Measurements from ENCODE around the gene SLC6A9. TPM values are rescaled to one million over a fixed set of nuclear protein-coding genes. Genes with fewer than 3 reads are reported as not detected.

SLC6A9 gene
- total and polyA plus RNA-seq, 2 experiments from 2014 or later, result 14.4 to 20.0 TPM

DNA sequence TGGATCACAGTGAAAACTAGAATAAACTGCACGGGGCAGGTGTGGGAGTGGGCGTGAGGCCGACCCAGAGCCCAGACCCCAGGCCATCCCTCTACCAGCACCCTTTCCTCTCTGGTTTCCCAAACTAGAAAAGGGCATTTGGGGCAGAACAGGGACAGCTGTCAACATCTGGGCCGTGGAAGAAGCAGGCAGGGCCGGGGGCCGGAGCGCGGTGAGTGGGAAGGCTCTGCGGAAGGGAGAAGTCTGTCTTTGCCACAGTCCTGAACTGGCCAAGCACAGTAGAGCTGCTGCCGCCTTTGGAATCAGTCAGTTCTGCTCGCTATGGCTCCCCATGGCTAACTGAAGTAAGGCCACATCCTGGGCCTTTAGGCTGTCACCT is 33.3 kb downstream of the SLC6A9 start:
- Mint-ChIP-seq H3K27ac (no peak overlapping the region), H3K4me3 (no peak overlapping the region), H3K9me3 (no peaks in the 10 kb centered on the region), H3K4me1 (peaks cover 23% of the 10 kb centered on the region), H3K36me3 (ENCODE audit: low read depth) (peaks cover 45% of the 10 kb centered on the region), H3K27me3 (ENCODE audit: insufficient read depth, low read depth, poor library complexity) (peaks cover 25% of the 10 kb centered on the region)
- Histone ChIP-seq H3K9me2 (ENCODE audit: insufficient read depth) (no peaks in the 10 kb centered on the region), H4K20me1 (replicated peaks; ENCODE audit: insufficient read depth) (no peaks in the 10 kb centered on the region; the same call in 1 of the 2 replicates), H3K27ac (ENCODE audit: low read depth) (no peak overlapping the region), H3K4me2 (no peak overlapping the region), H3K79me2 (replicated peaks; ENCODE audit: insufficient read depth) (no peaks in the 10 kb centered on the region), H2AFZ (no peak overlapping the region), H3K27me3 (ENCODE audit: insufficient read depth) (peaks cover 1% of the 10 kb centered on the region; the same call in 1 of the 2 replicates), H3K4me3 (no peak overlapping the region), H3K36me3 (ENCODE audit: insufficient read depth) (peaks cover 10% of the 10 kb centered on the region; the same call in 1 of the 2 replicates), H3K4me1 (ENCODE audit: insufficient read depth) (0 out of 2 replicates have a peak, but pooled peaks cover 3% of the 10 kb centered on the region), H3F3A (replicated peaks; ENCODE audit: low read depth) (0 out of 2 replicates have a peak, but pooled peaks cover 3% of the 10 kb centered on the region)
- ATAC-seq (no peak), DNase-seq (ENCODE audit: low spot score) (no peak)
- no peak for TF ChIP-seq EZH2phosphoT487 (IDR thresholded peaks at IDR 0.05; ENCODE audit: unreplicated experiment)
- TF ChIP-seq POLR2AphosphoS5 (IDR thresholded peaks at IDR 0.05; ENCODE audit: low read depth), result no peak
- TF ChIP-seq, protein P1, sequence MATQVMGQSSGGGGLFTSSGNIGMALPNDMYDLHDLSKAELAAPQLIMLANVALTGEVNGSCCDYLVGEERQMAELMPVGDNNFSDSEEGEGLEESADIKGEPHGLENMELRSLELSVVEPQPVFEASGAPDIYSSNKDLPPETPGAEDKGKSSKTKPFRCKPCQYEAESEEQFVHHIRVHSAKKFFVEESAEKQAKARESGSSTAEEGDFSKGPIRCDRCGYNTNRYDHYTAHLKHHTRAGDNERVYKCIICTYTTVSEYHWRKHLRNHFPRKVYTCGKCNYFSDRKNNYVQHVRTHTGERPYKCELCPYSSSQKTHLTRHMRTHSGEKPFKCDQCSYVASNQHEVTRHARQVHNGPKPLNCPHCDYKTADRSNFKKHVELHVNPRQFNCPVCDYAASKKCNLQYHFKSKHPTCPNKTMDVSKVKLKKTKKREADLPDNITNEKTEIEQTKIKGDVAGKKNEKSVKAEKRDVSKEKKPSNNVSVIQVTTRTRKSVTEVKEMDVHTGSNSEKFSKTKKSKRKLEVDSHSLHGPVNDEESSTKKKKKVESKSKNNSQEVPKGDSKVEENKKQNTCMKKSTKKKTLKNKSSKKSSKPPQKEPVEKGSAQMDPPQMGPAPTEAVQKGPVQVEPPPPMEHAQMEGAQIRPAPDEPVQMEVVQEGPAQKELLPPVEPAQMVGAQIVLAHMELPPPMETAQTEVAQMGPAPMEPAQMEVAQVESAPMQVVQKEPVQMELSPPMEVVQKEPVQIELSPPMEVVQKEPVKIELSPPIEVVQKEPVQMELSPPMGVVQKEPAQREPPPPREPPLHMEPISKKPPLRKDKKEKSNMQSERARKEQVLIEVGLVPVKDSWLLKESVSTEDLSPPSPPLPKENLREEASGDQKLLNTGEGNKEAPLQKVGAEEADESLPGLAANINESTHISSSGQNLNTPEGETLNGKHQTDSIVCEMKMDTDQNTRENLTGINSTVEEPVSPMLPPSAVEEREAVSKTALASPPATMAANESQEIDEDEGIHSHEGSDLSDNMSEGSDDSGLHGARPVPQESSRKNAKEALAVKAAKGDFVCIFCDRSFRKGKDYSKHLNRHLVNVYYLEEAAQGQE (IDR thresholded peaks at IDR 0.05; ENCODE audit: unreplicated experiment), result no peak
- TF ChIP-seq, protein P2, sequence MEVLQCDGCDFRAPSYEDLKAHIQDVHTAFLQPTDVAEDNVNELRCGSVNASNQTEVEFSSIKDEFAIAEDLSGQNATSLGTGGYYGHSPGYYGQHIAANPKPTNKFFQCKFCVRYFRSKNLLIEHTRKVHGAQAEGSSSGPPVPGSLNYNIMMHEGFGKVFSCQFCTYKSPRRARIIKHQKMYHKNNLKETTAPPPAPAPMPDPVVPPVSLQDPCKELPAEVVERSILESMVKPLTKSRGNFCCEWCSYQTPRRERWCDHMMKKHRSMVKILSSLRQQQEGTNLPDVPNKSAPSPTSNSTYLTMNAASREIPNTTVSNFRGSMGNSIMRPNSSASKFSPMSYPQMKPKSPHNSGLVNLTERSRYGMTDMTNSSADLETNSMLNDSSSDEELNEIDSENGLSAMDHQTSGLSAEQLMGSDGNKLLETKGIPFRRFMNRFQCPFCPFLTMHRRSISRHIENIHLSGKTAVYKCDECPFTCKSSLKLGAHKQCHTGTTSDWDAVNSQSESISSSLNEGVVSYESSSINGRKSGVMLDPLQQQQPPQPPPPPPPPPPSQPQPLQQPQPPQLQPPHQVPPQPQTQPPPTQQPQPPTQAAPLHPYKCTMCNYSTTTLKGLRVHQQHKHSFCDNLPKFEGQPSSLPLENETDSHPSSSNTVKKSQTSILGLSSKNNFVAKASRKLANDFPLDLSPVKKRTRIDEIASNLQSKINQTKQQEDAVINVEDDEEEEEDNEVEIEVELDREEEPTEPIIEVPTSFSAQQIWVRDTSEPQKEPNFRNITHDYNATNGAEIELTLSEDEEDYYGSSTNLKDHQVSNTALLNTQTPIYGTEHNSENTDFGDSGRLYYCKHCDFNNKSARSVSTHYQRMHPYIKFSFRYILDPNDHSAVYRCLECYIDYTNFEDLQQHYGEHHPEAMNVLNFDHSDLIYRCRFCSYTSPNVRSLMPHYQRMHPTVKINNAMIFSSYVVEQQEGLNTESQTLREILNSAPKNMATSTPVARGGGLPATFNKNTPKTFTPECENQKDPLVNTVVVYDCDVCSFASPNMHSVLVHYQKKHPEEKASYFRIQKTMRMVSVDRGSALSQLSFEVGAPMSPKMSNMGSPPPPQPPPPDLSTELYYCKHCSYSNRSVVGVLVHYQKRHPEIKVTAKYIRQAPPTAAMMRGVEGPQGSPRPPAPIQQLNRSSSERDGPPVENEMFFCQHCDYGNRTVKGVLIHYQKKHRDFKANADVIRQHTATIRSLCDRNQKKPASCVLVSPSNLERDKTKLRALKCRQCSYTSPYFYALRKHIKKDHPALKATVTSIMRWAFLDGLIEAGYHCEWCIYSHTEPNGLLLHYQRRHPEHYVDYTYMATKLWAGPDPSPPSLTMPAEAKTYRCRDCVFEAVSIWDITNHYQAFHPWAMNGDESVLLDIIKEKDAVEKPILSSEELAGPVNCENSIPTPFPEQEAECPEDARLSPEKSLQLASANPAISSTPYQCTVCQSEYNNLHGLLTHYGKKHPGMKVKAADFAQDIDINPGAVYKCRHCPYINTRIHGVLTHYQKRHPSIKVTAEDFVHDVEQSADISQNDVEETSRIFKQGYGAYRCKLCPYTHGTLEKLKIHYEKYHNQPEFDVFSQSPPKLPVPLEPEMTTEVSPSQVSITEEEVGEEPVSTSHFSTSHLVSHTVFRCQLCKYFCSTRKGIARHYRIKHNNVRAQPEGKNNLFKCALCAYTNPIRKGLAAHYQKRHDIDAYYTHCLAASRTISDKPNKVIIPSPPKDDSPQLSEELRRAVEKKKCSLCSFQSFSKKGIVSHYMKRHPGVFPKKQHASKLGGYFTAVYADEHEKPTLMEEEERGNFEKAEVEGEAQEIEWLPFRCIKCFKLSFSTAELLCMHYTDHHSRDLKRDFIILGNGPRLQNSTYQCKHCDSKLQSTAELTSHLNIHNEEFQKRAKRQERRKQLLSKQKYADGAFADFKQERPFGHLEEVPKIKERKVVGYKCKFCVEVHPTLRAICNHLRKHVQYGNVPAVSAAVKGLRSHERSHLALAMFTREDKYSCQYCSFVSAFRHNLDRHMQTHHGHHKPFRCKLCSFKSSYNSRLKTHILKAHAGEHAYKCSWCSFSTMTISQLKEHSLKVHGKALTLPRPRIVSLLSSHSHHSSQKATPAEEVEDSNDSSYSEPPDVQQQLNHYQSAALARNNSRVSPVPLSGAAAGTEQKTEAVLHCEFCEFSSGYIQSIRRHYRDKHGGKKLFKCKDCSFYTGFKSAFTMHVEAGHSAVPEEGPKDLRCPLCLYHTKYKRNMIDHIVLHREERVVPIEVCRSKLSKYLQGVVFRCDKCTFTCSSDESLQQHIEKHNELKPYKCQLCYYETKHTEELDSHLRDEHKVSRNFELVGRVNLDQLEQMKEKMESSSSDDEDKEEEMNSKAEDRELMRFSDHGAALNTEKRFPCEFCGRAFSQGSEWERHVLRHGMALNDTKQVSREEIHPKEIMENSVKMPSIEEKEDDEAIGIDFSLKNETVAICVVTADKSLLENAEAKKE (CRISPR knock-in tag; IDR thresholded peaks at IDR 0.05), result no peak
- TF ChIP-seq ZNF114 (CRISPR knock-in tag; IDR thresholded peaks at IDR 0.05), result no peak
- TF ChIP-seq ETS1 (IDR thresholded peaks at IDR 0.05), result no peak
- TF ChIP-seq JUNB (IDR thresholded peaks at IDR 0.05; ENCODE audit: unreplicated experiment), result no peak
- no peak for TF ChIP-seq ZNF331 (CRISPR knock-in tag; IDR thresholded peaks at IDR 0.05; ENCODE audit: low read depth)
- no peak for TF ChIP-seq EZH2 (IDR thresholded peaks at IDR 0.05; ENCODE audit: low read depth, unreplicated experiment)
- no peak for TF ChIP-seq STAT1 (IDR thresholded peaks at IDR 0.05; ENCODE audit: unreplicated experiment)
- no peak for TF ChIP-seq CTCF (conservative IDR thresholded peaks at IDR 0.05; ENCODE audit: low read depth in 2 of 2)

Measured in GM23338 (cell line).